ENCODE data around the gene LMO1.

Gene LMO1

DNA sequence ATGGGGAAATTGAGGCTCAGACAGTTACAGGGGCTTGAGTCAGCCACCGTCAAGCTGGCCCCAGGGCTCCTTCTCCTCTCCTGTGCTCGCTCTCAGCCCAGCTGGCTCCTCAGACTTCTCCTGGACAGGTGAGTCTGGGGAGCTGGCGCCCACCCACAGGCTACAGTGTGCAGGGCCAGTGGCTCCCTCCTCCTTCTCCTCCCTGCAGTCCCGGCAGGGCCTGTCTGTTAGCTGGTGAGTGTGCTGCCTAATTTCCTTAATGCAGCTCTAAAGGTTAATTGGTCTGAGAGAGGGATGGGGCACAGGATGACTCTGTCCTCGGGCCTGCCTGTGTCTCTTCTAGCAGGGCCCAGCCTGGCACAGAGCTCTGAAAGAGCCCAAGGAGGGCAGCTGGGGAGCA is 31.7 kb downstream of the LMO1 start:
- Histone ChIP-seq H3K27me3 (ENCODE audit: control insufficient read depth, insufficient read depth, low read length) (no peaks in the 10 kb centered on the region), H3K9ac (ENCODE audit: low read depth, low read length) (no peak overlapping the region), H3K36me3 (ENCODE audit: control insufficient read depth, insufficient read depth, low read length) (no peaks in the 10 kb centered on the region), H3K4me3 (ENCODE audit: low read depth, low read length) (no peak overlapping the region), H3K4me1 (ENCODE audit: control insufficient read depth, insufficient read depth, low read length) (peaks cover 4% of the 10 kb centered on the region; the same call in 1 of the 2 replicates), H3K27ac (ENCODE audit: low read depth, low read length) (no peak overlapping the region), H3K9me3 (ENCODE audit: control insufficient read depth, insufficient read depth, low read length) (no peaks in the 10 kb centered on the region)

DNA sequence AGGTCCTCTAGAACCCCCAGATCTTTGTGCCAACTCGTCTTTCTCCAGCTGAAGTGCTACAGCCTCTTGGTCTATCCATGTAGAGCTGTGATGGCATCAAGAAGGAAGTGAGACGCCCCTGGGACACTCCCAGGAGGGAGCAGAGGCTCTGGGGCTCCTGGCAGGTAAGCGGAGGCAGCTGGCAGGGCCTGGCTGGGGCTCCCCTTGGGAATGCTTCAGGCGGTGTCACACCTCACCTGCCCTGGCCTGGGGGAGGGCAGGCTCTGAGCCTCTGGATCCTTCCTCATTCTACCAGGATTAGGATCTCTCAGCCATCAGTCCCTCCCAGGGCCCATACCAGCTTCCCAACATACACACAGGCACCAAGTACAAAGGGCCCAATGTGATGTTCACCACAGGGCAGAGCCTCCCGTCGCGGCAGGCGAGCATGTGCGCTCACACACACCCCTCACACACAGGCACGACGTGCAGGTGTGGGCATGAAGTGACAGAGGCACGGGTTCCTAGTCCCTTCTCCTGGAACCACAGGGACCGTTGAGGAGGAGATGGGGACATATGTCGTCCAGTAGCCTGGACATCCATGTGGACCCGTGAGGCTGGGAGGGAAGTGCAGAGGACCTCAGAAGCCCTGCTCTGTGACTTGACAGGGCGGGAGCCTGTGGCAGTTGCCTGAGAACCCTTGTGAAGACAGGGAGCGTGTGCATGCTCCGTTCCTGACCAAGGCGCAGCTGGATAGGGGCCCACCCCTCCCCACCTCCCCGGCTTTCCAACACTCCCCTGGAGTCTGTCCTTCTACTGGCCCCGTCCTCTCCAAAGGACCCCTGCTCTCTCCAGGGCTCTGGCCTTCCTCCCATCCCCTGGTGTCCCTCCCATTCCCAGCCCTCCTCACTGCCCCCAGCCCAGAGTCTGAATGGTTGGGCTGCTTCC is 32.5 kb downstream of the LMO1 start:
- no peaks in the 10 kb centered on the region for H3K36me3 ChIP-seq (ENCODE audit: control insufficient read depth, insufficient read depth, low read length)
- H3K4me3 ChIP-seq (ENCODE audit: low read depth, low read length): no peak overlapping the region
- no peaks in the 10 kb centered on the region for H3K27me3 ChIP-seq (ENCODE audit: control insufficient read depth, insufficient read depth, low read length)
- H3K27ac ChIP-seq (ENCODE audit: low read depth, low read length): no peak overlapping the region
- no peak overlapping the region for H3K9ac ChIP-seq (ENCODE audit: low read depth, low read length)
- H3K9me3 ChIP-seq (ENCODE audit: control insufficient read depth, insufficient read depth, low read length): no peaks in the 10 kb centered on the region
- H3K4me1 ChIP-seq (ENCODE audit: control insufficient read depth, insufficient read depth, low read length): peaks cover 7% of the 10 kb centered on the region; the same call in 1 of the 2 replicates

DNA sequence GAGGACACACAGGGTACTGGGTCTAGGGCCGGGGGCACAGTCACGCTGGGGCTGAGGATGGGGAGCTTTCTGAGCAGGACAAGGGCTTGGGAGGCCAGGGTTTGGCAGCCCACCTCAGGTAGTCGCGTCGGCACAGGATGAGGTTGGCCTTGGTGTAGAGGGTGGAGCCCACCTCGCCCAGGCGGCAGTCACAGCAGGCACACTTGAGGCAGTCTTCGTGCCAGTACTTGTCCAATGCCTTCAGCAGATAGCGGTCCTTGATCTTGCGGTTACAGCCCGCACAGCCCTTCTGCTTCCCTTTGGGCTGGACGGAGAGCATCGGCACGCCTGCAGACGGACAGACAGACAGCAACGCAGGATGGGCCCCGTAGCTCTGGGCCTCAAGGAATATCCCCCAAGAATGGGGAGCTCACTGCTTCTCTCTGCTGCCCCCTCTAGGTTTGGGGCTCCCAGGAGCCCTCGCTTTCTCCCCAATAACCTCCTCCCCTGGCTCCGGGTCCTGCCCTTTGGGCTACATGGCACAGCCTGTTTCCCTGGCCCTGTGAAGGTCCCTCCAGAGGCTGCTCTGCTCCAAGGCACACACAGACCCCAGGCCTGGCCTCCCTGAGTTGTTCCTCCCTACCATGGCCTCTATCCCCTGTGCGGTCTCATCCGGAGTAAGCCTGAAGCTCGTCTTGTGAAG is 33.4 kb downstream of the LMO1 start:
- H3K9ac ChIP-seq (ENCODE audit: low read depth, low read length): no peak overlapping the region
- H3K4me1 ChIP-seq (ENCODE audit: control insufficient read depth, insufficient read depth, low read length): peaks cover 10% of the 10 kb centered on the region; the same call in 1 of the 2 replicates
- no peak overlapping the region for H3K4me3 ChIP-seq (ENCODE audit: low read depth, low read length)
- no peaks in the 10 kb centered on the region for H3K9me3 ChIP-seq (ENCODE audit: control insufficient read depth, insufficient read depth, low read length)
- no peaks in the 10 kb centered on the region for H3K36me3 ChIP-seq (ENCODE audit: control insufficient read depth, insufficient read depth, low read length)
- no peak overlapping the region for H3K27ac ChIP-seq (ENCODE audit: low read depth, low read length)
- no peaks in the 10 kb centered on the region for H3K27me3 ChIP-seq (ENCODE audit: control insufficient read depth, insufficient read depth, low read length)

DNA sequence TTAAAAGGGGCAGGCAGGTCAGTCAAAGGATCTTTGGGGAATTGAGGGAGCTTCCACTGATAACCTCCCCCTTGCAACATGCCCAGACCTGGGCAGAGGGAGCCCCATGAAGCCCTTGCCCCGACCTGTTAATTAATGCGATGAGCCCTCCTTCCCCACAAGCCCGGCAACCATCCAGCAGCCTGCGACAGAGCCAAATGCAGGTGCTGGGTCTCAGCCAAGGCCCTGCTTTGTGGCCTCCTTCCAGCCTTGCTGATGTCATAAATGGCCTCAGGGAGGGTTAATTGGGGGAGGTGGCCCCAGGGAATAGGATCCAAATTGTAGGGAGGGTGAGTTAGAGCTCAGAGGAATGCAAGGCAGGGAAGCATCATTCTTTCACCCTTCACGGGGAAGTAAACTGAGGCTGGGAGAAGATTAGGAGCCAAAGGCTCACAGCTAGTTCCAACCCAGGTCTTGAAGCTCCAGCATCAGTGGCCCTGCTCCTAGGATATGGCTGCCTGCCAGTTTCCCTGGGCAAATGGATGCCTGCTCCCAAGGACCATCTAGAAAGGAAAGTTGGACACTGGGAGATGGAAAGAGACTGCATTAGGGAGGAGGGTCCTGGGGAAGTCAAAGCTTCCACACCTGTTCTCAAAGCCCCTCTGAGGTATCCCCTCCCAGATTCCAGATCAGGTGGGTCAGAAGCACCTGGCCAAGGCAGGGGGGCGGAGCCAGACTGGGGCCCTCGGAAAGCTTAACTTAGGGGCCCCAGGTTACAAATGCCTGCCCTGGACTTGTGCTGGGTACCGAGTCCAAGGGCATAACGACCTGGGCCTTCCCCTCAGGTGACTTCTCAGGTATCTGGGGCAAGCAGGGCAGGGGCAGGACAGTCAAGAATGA is 34.1 kb downstream of the LMO1 start:
- no peaks in the 10 kb centered on the region for H3K9me3 ChIP-seq (ENCODE audit: control insufficient read depth, insufficient read depth, low read length)
- no peak overlapping the region for H3K9ac ChIP-seq (ENCODE audit: low read depth, low read length)
- no peaks in the 10 kb centered on the region for H3K27me3 ChIP-seq (ENCODE audit: control insufficient read depth, insufficient read depth, low read length)
- no peak overlapping the region for H3K4me3 ChIP-seq (ENCODE audit: low read depth, low read length)
- no peak overlapping the region for H3K27ac ChIP-seq (ENCODE audit: low read depth, low read length)
- H3K36me3 ChIP-seq (ENCODE audit: control insufficient read depth, insufficient read depth, low read length): no peaks in the 10 kb centered on the region
- peaks cover 10% of the 10 kb centered on the region; the same call in 1 of the 2 replicates for H3K4me1 ChIP-seq (ENCODE audit: control insufficient read depth, insufficient read depth, low read length)

DNA sequence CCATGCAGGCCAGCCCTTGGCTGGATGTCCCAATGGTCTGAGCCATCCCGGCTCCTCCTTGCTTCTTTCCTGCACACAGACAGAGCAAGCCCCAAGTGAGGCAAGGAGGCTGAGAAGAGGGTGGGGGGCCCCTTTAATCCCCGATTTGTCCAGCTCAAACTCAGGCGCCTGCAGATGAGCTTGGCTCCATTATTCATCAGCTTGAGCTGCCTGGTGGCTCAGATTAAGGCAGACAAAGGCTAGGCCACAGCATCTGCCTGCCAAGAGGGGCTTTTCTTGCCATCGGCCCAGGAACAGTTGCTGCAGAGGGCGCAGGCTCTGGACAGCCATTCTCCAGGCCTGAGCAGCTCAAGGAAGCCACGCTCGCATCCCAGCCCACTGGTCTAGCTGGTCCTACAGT is 35.4 kb downstream of the LMO1 start:
- H3K9ac ChIP-seq (ENCODE audit: low read depth, low read length): no peak overlapping the region
- H3K4me1 ChIP-seq (ENCODE audit: control insufficient read depth, insufficient read depth, low read length): peaks cover 14% of the 10 kb centered on the region; the same call in 1 of the 2 replicates
- no peaks in the 10 kb centered on the region for H3K27me3 ChIP-seq (ENCODE audit: control insufficient read depth, insufficient read depth, low read length)
- H3K36me3 ChIP-seq (ENCODE audit: control insufficient read depth, insufficient read depth, low read length): no peaks in the 10 kb centered on the region
- H3K9me3 ChIP-seq (ENCODE audit: control insufficient read depth, insufficient read depth, low read length): no peaks in the 10 kb centered on the region
- no peak overlapping the region for H3K4me3 ChIP-seq (ENCODE audit: low read depth, low read length)
- no peak overlapping the region for H3K27ac ChIP-seq (ENCODE audit: low read depth, low read length)

DNA sequence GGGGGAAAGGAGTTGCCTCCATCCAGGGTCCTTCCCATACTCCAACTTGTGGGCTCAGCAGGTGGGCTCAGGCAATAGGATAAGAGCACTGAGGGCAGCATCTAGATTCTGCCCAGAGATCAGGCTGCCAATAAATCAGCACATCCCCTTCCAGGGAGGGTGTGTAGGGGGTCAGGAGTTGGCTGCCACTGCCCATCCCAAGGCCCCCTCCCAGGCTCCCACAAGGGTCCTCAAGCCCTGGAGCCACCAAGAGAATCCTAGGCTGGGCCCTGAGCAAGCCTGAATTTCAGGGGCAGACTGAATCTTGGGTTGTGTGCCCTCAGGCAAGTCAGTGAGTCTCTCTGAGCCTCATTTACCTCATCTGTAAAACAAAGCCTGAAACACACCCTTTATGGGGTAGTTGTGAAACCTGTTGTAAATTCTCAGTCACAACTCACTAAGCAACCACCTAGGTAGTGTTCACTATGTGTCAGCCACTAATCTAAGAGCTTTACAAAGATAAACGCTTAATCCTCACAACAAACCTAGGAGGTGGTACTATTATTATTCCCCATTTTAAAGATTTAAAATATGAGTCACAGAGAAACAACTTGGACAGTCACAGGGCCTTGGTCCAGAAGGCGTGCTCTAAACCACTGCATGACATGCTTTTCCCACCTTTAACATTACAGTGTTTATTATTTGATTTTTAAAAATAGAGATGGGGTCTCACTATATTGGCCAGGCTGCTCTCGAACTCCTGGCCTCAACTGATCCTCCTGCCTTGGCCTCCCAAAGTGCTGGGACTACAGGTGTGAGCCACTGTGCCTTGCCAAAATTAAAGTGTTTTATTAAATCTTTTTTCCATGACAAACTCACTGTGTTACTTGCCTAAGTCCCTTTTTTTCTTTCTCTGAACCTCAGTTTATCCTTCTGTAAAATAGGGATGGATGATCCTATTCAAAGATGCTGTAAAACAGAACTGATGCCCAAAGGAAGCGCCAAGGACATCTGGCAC is 36.2 kb downstream of the LMO1 start:
- no peak overlapping the region for H3K4me3 ChIP-seq (ENCODE audit: low read depth, low read length)
- H3K9ac ChIP-seq (ENCODE audit: low read depth, low read length): no peak overlapping the region
- H3K4me1 ChIP-seq (ENCODE audit: control insufficient read depth, insufficient read depth, low read length): peaks cover 16% of the 10 kb centered on the region; the same call in 1 of the 2 replicates
- no peaks in the 10 kb centered on the region for H3K9me3 ChIP-seq (ENCODE audit: control insufficient read depth, insufficient read depth, low read length)
- no peaks in the 10 kb centered on the region for H3K27me3 ChIP-seq (ENCODE audit: control insufficient read depth, insufficient read depth, low read length)
- H3K27ac ChIP-seq (ENCODE audit: low read depth, low read length): no peak overlapping the region
- H3K36me3 ChIP-seq (ENCODE audit: control insufficient read depth, insufficient read depth, low read length): no peaks in the 10 kb centered on the region

DNA sequence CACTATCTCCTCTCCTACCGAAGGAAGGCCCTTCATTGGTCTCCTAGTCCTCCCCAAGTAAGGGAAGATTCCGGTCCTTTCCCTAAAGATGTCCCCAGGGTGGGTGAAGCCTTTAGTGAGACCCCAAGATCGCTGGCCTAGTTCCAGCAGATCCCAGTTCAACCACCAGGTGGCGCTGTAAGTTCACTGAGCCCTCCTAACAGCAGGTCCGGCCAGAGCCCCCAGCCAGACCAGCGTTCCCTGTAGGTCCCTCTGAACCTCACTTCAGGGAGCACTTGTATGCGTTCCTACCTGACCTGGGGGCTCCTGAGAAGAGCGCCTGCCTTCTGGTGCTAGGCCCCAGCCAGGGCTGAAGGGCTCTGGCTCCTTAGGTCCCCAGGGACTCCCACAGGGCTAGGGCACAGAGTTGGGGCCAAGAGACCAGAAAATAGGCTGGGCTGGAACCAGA is 38.1 kb downstream of the LMO1 start:
- Histone ChIP-seq H3K9me3 (ENCODE audit: control insufficient read depth, insufficient read depth, low read length) (no peaks in the 10 kb centered on the region), H3K27me3 (ENCODE audit: control insufficient read depth, insufficient read depth, low read length) (no peaks in the 10 kb centered on the region), H3K9ac (ENCODE audit: low read depth, low read length) (no peak overlapping the region), H3K4me1 (ENCODE audit: control insufficient read depth, insufficient read depth, low read length) (peaks cover 16% of the 10 kb centered on the region; the same call in 1 of the 2 replicates), H3K4me3 (ENCODE audit: low read depth, low read length) (no peak overlapping the region), H3K27ac (ENCODE audit: low read depth, low read length) (no peak overlapping the region), H3K36me3 (ENCODE audit: control insufficient read depth, insufficient read depth, low read length) (no peaks in the 10 kb centered on the region)

DNA sequence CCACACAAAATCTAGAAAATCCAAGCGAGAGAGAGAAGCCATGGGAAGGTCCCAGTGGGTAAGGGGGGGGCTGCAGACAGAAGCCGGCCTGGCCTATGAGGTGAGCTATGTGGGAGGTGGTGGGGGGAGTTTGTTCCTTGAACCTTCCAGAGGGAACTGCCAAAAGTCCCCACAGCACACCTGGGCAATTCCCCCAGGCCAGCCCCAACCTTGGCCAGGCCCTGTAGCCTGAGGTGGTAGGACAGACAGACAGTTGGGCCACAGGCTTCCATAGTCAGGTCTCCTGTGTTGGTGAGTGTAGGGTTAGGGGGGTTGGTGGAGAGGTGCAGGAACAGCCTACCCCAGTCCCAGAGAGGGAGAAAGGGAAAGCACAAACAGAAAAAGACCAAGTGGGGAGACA is 39.0 kb downstream of the LMO1 start:
- Histone ChIP-seq H3K9me3 (ENCODE audit: control insufficient read depth, insufficient read depth, low read length) (no peaks in the 10 kb centered on the region), H3K36me3 (ENCODE audit: control insufficient read depth, insufficient read depth, low read length) (no peaks in the 10 kb centered on the region), H3K27ac (ENCODE audit: low read depth, low read length) (no peak overlapping the region), H3K4me1 (ENCODE audit: control insufficient read depth, insufficient read depth, low read length) (peaks cover 16% of the 10 kb centered on the region; the same call in 1 of the 2 replicates), H3K9ac (ENCODE audit: low read depth, low read length) (no peak overlapping the region), H3K4me3 (ENCODE audit: low read depth, low read length) (no peak overlapping the region), H3K27me3 (ENCODE audit: control insufficient read depth, insufficient read depth, low read length) (no peaks in the 10 kb centered on the region)

DNA sequence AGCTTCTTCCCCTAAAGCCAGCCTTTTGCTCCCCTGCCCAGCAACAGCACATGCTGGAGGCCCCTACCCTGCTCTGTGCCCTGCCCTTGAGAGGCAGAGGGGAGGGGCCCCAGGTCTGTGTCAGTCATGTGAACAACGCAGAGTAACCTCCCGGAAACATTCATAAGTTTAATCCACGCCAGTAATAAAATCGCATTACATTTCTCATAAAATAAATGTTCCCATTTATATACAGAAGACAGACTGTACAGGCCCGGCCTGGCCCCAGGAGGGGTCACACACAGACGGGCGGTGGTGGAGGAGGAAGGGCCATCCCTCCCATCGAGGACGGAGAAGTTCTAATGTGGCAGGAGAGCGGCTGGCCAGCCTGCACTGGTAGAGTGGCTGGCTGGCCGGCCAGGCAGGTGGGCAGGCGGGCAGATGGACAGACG is 39.5 kb downstream of the LMO1 start:
- H3K9ac ChIP-seq (ENCODE audit: low read depth, low read length): no peak overlapping the region
- H3K36me3 ChIP-seq (ENCODE audit: control insufficient read depth, insufficient read depth, low read length): no peaks in the 10 kb centered on the region
- no peaks in the 10 kb centered on the region for H3K27me3 ChIP-seq (ENCODE audit: control insufficient read depth, insufficient read depth, low read length)
- no peak overlapping the region for H3K4me3 ChIP-seq (ENCODE audit: low read depth, low read length)
- H3K4me1 ChIP-seq (ENCODE audit: control insufficient read depth, insufficient read depth, low read length): peaks cover 16% of the 10 kb centered on the region; the same call in 1 of the 2 replicates
- H3K27ac ChIP-seq (ENCODE audit: low read depth, low read length): no peak overlapping the region
- no peaks in the 10 kb centered on the region for H3K9me3 ChIP-seq (ENCODE audit: control insufficient read depth, insufficient read depth, low read length)

Measured in HUES48 (cell line).